SU-DHL-6 (cell line): ENCODE data around the gene CBLB.
A peak's percentile ranks its signal among the peaks of the same experiment; 100 is the strongest.

ENCODE experiments used
- H2AFZ ChIP-seq: fragments of 200-600 bp; sonication (generic); 2 replicates; pipeline ENCODE4 v1.6.1; 2014; ENCODE audit warnings: low read depth, mild to moderate bottlenecking, moderate library complexity, mixed read lengths, antibody characterized with exemption, low read length; ENCODE audit not compliant: severe bottlenecking
- H3F3A ChIP-seq: fragments of 200-600 bp; shearing (Covaris generic); 2 replicates; pipeline ENCODE4 v1.6.0; 2016; ENCODE audit warnings: antibody characterized with exemption, mild to moderate bottlenecking; ENCODE audit not compliant: insufficient read depth
- H3K27ac ChIP-seq: fragments of 200-600 bp; sonication (generic); 2 replicates; pipeline ENCODE4 v1.5.1; 2016; ENCODE audit warnings: low read depth, mild to moderate bottlenecking, low read length, moderate library complexity, mixed read lengths
- H3K27me3 ChIP-seq: fragments of 200-600 bp; sonication (generic), shearing (Covaris generic); 2 replicates; pipeline ENCODE4 v1.6.0; 2014; ENCODE audit warnings: mild to moderate bottlenecking, low read length
- H3K36me3 ChIP-seq: fragments of 200-600 bp; sonication (generic); 2 replicates; pipeline ENCODE4 v1.6.1; 2014; ENCODE audit warnings: mild to moderate bottlenecking, low read length, mixed read lengths
- H3K4me2 ChIP-seq: fragments of 300-600, 200-600 bp; shearing (Covaris generic), sonication (generic); 2 replicates; pipeline ENCODE4 v1.6.0; 2014; ENCODE audit warnings: low read length, low read depth, mild to moderate bottlenecking; ENCODE audit not compliant: poor library complexity, severe bottlenecking
- H3K4me3 ChIP-seq: fragments of 200-600 bp; sonication (generic); 2 replicates; pipeline ENCODE4 v1.5.1; 2014; ENCODE audit warnings: antibody characterized with exemption, low read length, mild to moderate bottlenecking, mixed read lengths; ENCODE audit not compliant: insufficient read depth, poor library complexity, severe bottlenecking
- H3K79me2 ChIP-seq: fragments of 200-600 bp; sonication (generic); 2 replicates; pipeline ENCODE4 v1.6.1; 2014; ENCODE audit warnings: mild to moderate bottlenecking, low read length, moderate library complexity; ENCODE audit not compliant: insufficient read depth
- H3K9ac ChIP-seq: fragments of 200-600 bp; sonication (generic); 2 replicates; pipeline ENCODE4 v1.7.0; 2014; ENCODE audit warnings: mild to moderate bottlenecking, low read length
- H3K9me2 ChIP-seq: fragments of 200-600 bp; sonication (generic); replicated peaks from 2 replicates; pipeline ENCODE4 v1.6.1; 2014; ENCODE audit warnings: low read length; ENCODE audit not compliant: insufficient read depth
- H3K9me3 ChIP-seq: fragments of 200-600 bp; sonication (generic); 2 replicates; pipeline ENCODE4 v1.6.1; 2014; ENCODE audit warnings: low read length, mixed read lengths; ENCODE audit not compliant: insufficient read depth
- H4K20me1 ChIP-seq: fragments of 200-600 bp; sonication (generic); 2 replicates; pipeline ENCODE4 v1.6.1; 2014; ENCODE audit warnings: low read depth, mild to moderate bottlenecking, antibody characterized with exemption, low read length, moderate library complexity, mixed read lengths
- CTCF ChIP-seq: fragments of 200-600 bp; sonication (generic); IDR thresholded peaks from one replicate; pipeline ENCODE4 v1.5.1; 2017; ENCODE audit warnings: antibody characterized with exemption, mild to moderate bottlenecking, low read length, moderate library complexity; ENCODE audit not compliant: insufficient read depth, poor library complexity, severe bottlenecking
- EZH2phosphoT487 ChIP-seq: fragments of 200-600 bp; sonication (generic), shearing (Covaris generic); conservative IDR thresholded peaks from 2 replicates; pipeline ENCODE4 v1.6.1; 2018; ENCODE audit warnings: mild to moderate bottlenecking, antibody characterized with exemption, low read length, moderate library complexity, mixed read lengths

The CBLB gene

GRCh38 chr3:105842943-105843342 is 25.9 kb downstream of the CBLB start:
- Histone ChIP-seq H3K4me3 (no peak overlapping the region), H3K9ac (no peak overlapping the region), H4K20me1 (no peaks in the 10 kb centered on the region), H3K27ac (no peak overlapping the region), H3K9me3 (no peaks in the 10 kb centered on the region), H3K27me3 (no peaks in the 10 kb centered on the region), H3K79me2 (peaks cover 83% of the 10 kb centered on the region), H3K36me3 (peaks cover 31% of the 10 kb centered on the region), H3K4me2 (no peak overlapping the region), H3K9me2 (no peaks in the 10 kb centered on the region), H3F3A (peaks cover 42% of the 10 kb centered on the region), H2AFZ (no peak overlapping the region)
- TF ChIP-seq EZH2phosphoT487, result no peak
- no peak for TF ChIP-seq CTCF

- H3K36me3 ChIP-seq, result peaks cover 31% of the 10 kb centered on the region
- no peak overlapping the region for H3K4me3 ChIP-seq
- H3K27ac ChIP-seq, result no peak overlapping the region
- H3K9me2 ChIP-seq, result no peaks in the 10 kb centered on the region
- H3K27me3 ChIP-seq, result no peaks in the 10 kb centered on the region
- no peaks in the 10 kb centered on the region for H3K9me3 ChIP-seq
- no peak overlapping the region for H2AFZ ChIP-seq
- TF ChIP-seq EZH2phosphoT487 (no peak), CTCF (no peak)
- H3K9ac ChIP-seq, result no peak overlapping the region
- H4K20me1 ChIP-seq, result no peaks in the 10 kb centered on the region
- peaks cover 82% of the 10 kb centered on the region for H3K79me2 ChIP-seq
- no peak overlapping the region for H3K4me2 ChIP-seq
- peaks cover 47% of the 10 kb centered on the region for H3F3A ChIP-seq
Observed at GRCh38 chr3:105842449-105842848, 26.4 kb downstream of the CBLB start.

- Histone ChIP-seq H3K27me3 (no peaks in the 10 kb centered on the region), H3F3A (peaks cover 77% of the 10 kb centered on the region), H3K27ac (peak overlapping the region; percentile 95), H3K4me2 (peak overlapping the region; percentile 55), H4K20me1 (no peaks in the 10 kb centered on the region), H3K36me3 (peaks cover 7% of the 10 kb centered on the region; the same call in 1 of the 2 replicates), H2AFZ (no peak overlapping the region), H3K9ac (no peak overlapping the region), H3K9me2 (no peaks in the 10 kb centered on the region), H3K9me3 (no peaks in the 10 kb centered on the region), H3K4me3 (no peak overlapping the region), H3K79me2 (peaks cover 81% of the 10 kb centered on the region)
- no peak for TF ChIP-seq EZH2phosphoT487
- TF ChIP-seq CTCF, result no peak
Observed at GRCh38 chr3:105837947-105838346, 30.9 kb downstream of the CBLB start.
